KMS-11 (cell line): ENCODE measurements around the gene CDK1.

Experiments
- H2AFZ ChIP-seq: fragments of 200-600 bp; sonication (generic); 2 replicates; pipeline ENCODE4 v1.6.1; 2016; ENCODE audit warnings: antibody characterized with exemption, mixed run types, low read depth
- H3K27ac ChIP-seq: fragments of 200-600 bp; sonication (generic); 2 replicates; pipeline ENCODE4 v1.6.1; 2016; ENCODE audit warnings: mild to moderate bottlenecking, mixed run types
- H3K27me3 ChIP-seq: fragments of 200-600 bp; sonication (generic); 2 replicates; pipeline ENCODE4 v1.6.1; 2017; ENCODE audit warnings: mild to moderate bottlenecking, low read depth, mixed run types, moderate library complexity; ENCODE audit not compliant: insufficient read depth
- H3K36me3 ChIP-seq: fragments of 200-600 bp; sonication (generic); 2 replicates; pipeline ENCODE4 v1.6.1; 2017; ENCODE audit warnings: mild to moderate bottlenecking, mixed run types; ENCODE audit not compliant: insufficient read depth
- H3K4me1 ChIP-seq: fragments of 200-600 bp; sonication (generic); 2 replicates; pipeline ENCODE4 v1.6.1; 2016; ENCODE audit warnings: mild to moderate bottlenecking, low read depth, mixed run types; ENCODE audit not compliant: poor library complexity, severe bottlenecking
- H3K4me2 ChIP-seq: fragments of 200-600 bp; sonication (generic); 2 replicates; pipeline ENCODE4 v1.7.0; 2016; ENCODE audit warnings: mild to moderate bottlenecking, mixed run types
- H3K4me3 ChIP-seq: fragments of 200-600 bp; sonication (generic); IDR thresholded peaks from 2 replicates; pipeline ENCODE4 v1.6.1; 2017; ENCODE audit warnings: low read depth, low read length, mixed read lengths; ENCODE audit not compliant: insufficient read depth
- H3K79me2 ChIP-seq: fragments of 200-600 bp; sonication (generic); 2 replicates; pipeline ENCODE4 v1.6.1; 2016; ENCODE audit warnings: low read depth, mixed run types; ENCODE audit not compliant: insufficient read depth
- H3K9ac ChIP-seq: fragments of 200-600 bp; sonication (generic); 2 replicates; pipeline ENCODE4 v1.6.1; 2016; ENCODE audit warnings: mild to moderate bottlenecking, mixed run types
- H4K20me1 ChIP-seq: fragments of 200-600 bp; sonication (generic); 2 replicates; pipeline ENCODE4 v1.6.1; 2016; ENCODE audit warnings: mild to moderate bottlenecking, mixed run types; ENCODE audit not compliant: insufficient read depth
- TF ChIP-seq, protein P1 (sequence below): fragments of 200-600 bp; sonication (generic); conservative IDR thresholded peaks from 2 replicates; pipeline ENCODE4 v1.6.1; 2017; ENCODE audit warnings: low read depth, mild to moderate bottlenecking, antibody characterized with exemption, low read length, moderate library complexity, mixed read lengths

CDK1 gene

DNA sequence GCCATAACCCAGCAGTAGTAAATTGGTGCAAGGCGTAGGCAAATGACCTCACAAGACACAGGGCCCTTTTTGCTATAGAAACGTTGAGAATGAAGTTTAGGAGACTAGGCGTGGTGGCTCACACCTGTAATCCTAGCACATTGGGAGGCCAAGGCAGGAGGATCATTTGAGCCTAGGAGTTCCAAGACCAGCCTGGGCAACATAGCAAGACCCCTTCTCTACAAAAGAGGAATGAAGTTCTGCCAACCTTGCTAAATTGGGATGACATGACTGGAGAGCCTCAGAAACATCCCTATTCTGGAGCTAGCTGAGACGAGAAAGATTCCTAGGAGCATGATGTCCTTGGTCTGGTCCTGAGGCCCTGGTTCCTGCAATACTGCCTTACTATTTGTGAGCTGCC lies 20.6 kb downstream of the CDK1 start:
- Histone ChIP-seq H3K4me3 (no peak overlapping the region), H3K36me3 (no peaks in the 10 kb centered on the region), H3K27ac (no peak overlapping the region), H3K79me2 (no peaks in the 10 kb centered on the region), H3K4me1 (peaks cover 46% of the 10 kb centered on the region), H3K4me2 (no peak overlapping the region), H3K9ac (no peak overlapping the region), H3K27me3 (no peaks in the 10 kb centered on the region), H4K20me1 (no peaks in the 10 kb centered on the region), H2AFZ (no peak overlapping the region)
- TF ChIP-seq, protein P1, sequence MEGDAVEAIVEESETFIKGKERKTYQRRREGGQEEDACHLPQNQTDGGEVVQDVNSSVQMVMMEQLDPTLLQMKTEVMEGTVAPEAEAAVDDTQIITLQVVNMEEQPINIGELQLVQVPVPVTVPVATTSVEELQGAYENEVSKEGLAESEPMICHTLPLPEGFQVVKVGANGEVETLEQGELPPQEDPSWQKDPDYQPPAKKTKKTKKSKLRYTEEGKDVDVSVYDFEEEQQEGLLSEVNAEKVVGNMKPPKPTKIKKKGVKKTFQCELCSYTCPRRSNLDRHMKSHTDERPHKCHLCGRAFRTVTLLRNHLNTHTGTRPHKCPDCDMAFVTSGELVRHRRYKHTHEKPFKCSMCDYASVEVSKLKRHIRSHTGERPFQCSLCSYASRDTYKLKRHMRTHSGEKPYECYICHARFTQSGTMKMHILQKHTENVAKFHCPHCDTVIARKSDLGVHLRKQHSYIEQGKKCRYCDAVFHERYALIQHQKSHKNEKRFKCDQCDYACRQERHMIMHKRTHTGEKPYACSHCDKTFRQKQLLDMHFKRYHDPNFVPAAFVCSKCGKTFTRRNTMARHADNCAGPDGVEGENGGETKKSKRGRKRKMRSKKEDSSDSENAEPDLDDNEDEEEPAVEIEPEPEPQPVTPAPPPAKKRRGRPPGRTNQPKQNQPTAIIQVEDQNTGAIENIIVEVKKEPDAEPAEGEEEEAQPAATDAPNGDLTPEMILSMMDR, result no peak

DNA sequence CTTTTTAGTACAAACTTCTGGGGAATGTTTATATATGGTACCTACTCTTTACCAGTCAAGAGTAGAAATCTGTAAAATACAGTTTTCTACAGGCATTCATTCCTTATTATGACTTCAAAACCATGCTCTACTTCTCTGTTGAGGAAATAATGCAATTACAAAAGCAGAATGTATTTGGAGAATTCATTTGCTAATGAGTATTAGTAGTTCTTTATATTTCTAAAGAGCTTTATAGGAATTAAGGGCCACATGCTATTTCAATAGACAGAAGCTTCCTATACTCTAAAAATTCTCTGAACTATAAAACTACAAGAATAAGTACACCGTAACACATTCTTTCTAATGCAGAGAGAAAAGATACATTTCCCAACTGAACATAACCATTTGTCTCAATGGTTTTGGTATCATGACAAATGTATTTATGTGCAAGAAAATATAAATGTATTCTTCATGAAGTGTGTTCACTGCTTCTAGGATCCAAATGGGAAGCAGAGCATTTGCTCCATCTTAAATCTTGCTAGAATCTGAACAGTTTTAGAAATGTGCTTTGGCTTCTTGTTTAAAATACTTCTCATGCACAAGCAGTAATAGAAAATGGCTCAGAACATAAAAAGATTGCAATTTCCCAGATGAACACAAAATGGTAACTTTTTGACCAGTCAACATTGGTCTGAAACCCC lies 21.8 kb downstream of the CDK1 start:
- Histone ChIP-seq H3K4me2 (no peak overlapping the region), H3K79me2 (no peaks in the 10 kb centered on the region), H3K27me3 (no peaks in the 10 kb centered on the region), H2AFZ (no peak overlapping the region), H3K9ac (no peak overlapping the region), H3K36me3 (no peaks in the 10 kb centered on the region), H3K4me1 (peaks cover 41% of the 10 kb centered on the region), H4K20me1 (no peaks in the 10 kb centered on the region), H3K4me3 (no peak overlapping the region), H3K27ac (no peak overlapping the region)
- TF ChIP-seq, protein P1, result no peak

DNA sequence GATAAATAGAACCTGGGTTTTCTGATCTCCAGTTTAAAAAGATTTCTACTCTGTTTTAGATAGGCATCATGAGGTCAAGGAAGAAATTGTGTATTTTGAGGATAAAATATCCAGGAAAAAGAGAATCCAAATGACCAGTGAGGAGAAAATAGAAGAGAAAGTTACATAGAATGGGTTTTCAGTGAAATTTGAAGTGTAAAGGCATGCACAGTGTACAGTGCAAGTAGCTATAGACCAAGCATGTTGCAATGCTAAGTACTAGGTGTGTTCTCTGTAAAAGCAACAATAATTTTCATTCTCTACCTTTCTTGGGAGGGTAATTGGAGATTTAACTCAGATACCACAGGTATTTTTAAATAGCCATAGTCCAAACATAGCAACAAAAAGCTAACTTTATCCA lies 22.6 kb downstream of the CDK1 start:
- H3K36me3 ChIP-seq, result no peaks in the 10 kb centered on the region
- no peak overlapping the region for H3K9ac ChIP-seq
- no peak overlapping the region for H2AFZ ChIP-seq
- H3K4me3 ChIP-seq, result no peak overlapping the region
- TF ChIP-seq, protein P1, result no peak
- no peak overlapping the region for H3K27ac ChIP-seq
- no peaks in the 10 kb centered on the region for H3K27me3 ChIP-seq
- H3K4me1 ChIP-seq, result peaks cover 35% of the 10 kb centered on the region
- no peaks in the 10 kb centered on the region for H4K20me1 ChIP-seq
- H3K4me2 ChIP-seq, result no peak overlapping the region
- no peaks in the 10 kb centered on the region for H3K79me2 ChIP-seq

DNA sequence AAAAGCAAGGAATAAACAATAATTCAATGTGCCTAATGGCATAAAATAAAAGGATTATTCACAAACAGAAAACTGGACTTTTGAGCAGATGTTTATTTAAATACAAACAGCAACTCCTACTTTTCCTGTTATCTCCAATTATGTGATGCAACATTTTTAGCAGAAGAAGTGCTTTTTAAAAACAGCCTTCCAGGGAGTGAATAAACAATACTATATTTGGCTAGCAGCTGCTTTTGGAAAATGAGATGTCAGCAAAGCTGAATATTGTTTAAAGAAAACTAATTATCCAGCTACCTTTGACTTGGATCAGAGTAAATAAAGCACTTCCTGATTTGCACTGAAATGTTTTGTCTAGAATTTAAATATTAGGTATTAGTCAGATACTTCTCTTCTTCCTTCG lies 23.2 kb downstream of the CDK1 start:
- no peak overlapping the region for H3K27ac ChIP-seq
- no peak overlapping the region for H3K4me3 ChIP-seq
- no peaks in the 10 kb centered on the region for H4K20me1 ChIP-seq
- no peak overlapping the region for H3K9ac ChIP-seq
- H2AFZ ChIP-seq, result no peak overlapping the region
- no peaks in the 10 kb centered on the region for H3K79me2 ChIP-seq
- TF ChIP-seq, protein P1, result no peak
- H3K27me3 ChIP-seq, result no peaks in the 10 kb centered on the region
- H3K36me3 ChIP-seq, result no peaks in the 10 kb centered on the region
- peaks cover 29% of the 10 kb centered on the region for H3K4me1 ChIP-seq
- no peak overlapping the region for H3K4me2 ChIP-seq
